ENCODE measurements around the gene REPIN1. TPM values are rescaled to one million over a fixed set of nuclear protein-coding genes. Genes with fewer than 3 reads are reported as not detected.

REPIN1 gene
- total and polyA plus RNA-seq, 2 donors from 2014 or later = 53.7 to 95.8 TPM

- FAIRE-seq (no peak), DNase-seq (peak in 2 of 5 donors; percentile 35 to 84)
- Histone ChIP-seq H3K36me3 (ENCODE audit: control insufficient read depth in 2 of 3, insufficient read depth in 3 of 3, low read length in 3 of 3) (peaks cover 0 to 2% (median 0%) of the 10 kb centered on the region in 3 donors), H3K27me3 (ENCODE audit: control insufficient read depth, insufficient read depth, low read length) (no peaks in the 10 kb centered on the region), H3K4me3 (ENCODE audit: low read length in 3 of 3) (peak overlapping the region; percentile 20 to 65 (median 61)), H3K4me1 (ENCODE audit: control insufficient read depth in 2 of 3, insufficient read depth in 2 of 3, low read depth in 1 of 3, low read length in 3 of 3) (peaks cover 0 to 33% (median 4%) of the 10 kb centered on the region in 3 donors), H3K9me3 (ENCODE audit: control insufficient read depth in 2 of 3, insufficient read depth in 1 of 3, low read length in 3 of 3) (no peaks in the 10 kb centered on the region), H3K9ac (ENCODE audit: low read length in 3 of 3) (peak overlapping the region in 2 of 3 donors; percentile 11 to 55), H3K27ac (ENCODE audit: low read depth in 2 of 2, low read length in 2 of 2) (peak overlapping the region; percentile 74 to 91)
- intact Hi-C loops (cut with DNase I) = no loop called here
- no peak for TF ChIP-seq CTCF (IDR thresholded peaks at IDR 0.05; ENCODE audit: borderline replicate concordance, extremely low read depth, insufficient read depth)
Measured at GRCh38 chr7:150340875-150341262, 27.8 kb upstream of the REPIN1 start.

- intact Hi-C loops (cut with DNase I) = no loop called here
- Histone ChIP-seq H3K4me3 (ENCODE audit: low read length in 3 of 3) (peak within 1 kb of the TSS; percentile 37 to 65 (median 61)), H3K9ac (ENCODE audit: low read length in 3 of 3) (peak within 1 kb of the TSS in 2 of 3 donors; percentile 11 to 55), H3K9me3 (ENCODE audit: control insufficient read depth in 2 of 3, insufficient read depth in 1 of 3, low read length in 3 of 3) (no peaks in the 10 kb centered on the region), H3K4me1 (ENCODE audit: control insufficient read depth in 2 of 3, insufficient read depth in 2 of 3, low read depth in 1 of 3, low read length in 3 of 3) (peaks cover 0 to 31% (median 4%) of the 10 kb centered on the region in 3 donors), H3K27ac (ENCODE audit: low read depth in 2 of 2, low read length in 2 of 2) (peak within 1 kb of the TSS; percentile 74 to 91), H3K27me3 (ENCODE audit: control insufficient read depth, insufficient read depth, low read length) (no peaks in the 10 kb centered on the region), H3K36me3 (ENCODE audit: control insufficient read depth in 2 of 3, insufficient read depth in 3 of 3, low read length in 3 of 3) (peaks cover 0 to 2% (median 0%) of the 10 kb centered on the region in 3 donors)
- TF ChIP-seq CTCF (IDR thresholded peaks at IDR 0.05; ENCODE audit: borderline replicate concordance, extremely low read depth, insufficient read depth) = no peak
- DNase-seq = peak; percentile 54 to 93 (median 76)
- FAIRE-seq = no peak
Measured at GRCh38 chr7:150341263-150342120, 27.1 kb upstream of the REPIN1 start, which contains the start of gene RARRES2. RARRES2 (minus strand) TSS chr7:150341629; CDS start chr7:150340609, 1,020 bp downstream.

- H3K27ac ChIP-seq (ENCODE audit: low read depth in 2 of 2, low read length in 2 of 2) = peak overlapping the region in 1 of 2 donors; percentile 36
- H3K9me3 ChIP-seq (ENCODE audit: control insufficient read depth in 2 of 3, insufficient read depth in 1 of 3, low read length in 3 of 3) = no peaks in the 10 kb centered on the region
- peak in 1 of 5 donors; percentile 54 for DNase-seq
- no peak overlapping the region for H3K9ac ChIP-seq (ENCODE audit: low read length in 3 of 3)
- peaks cover 0 to 31% (median 4%) of the 10 kb centered on the region in 3 donors for H3K4me1 ChIP-seq (ENCODE audit: control insufficient read depth in 2 of 3, insufficient read depth in 2 of 3, low read depth in 1 of 3, low read length in 3 of 3)
- no peak for FAIRE-seq
- intact Hi-C loops (cut with DNase I) = no loop called here
- no peaks in the 10 kb centered on the region for H3K27me3 ChIP-seq (ENCODE audit: control insufficient read depth, insufficient read depth, low read length)
- peaks cover 0 to 2% (median 0%) of the 10 kb centered on the region in 3 donors for H3K36me3 ChIP-seq (ENCODE audit: control insufficient read depth in 2 of 3, insufficient read depth in 3 of 3, low read length in 3 of 3)
- H3K4me3 ChIP-seq (ENCODE audit: low read length in 3 of 3) = no peak overlapping the region
- TF ChIP-seq CTCF (IDR thresholded peaks at IDR 0.05; ENCODE audit: borderline replicate concordance, extremely low read depth, insufficient read depth) = no peak
Measured at GRCh38 chr7:150342121-150342408, 26.6 kb upstream of the REPIN1 start.
